Activated CD8-positive, alpha-beta memory T cell treated with anti-CD3 and anti-CD28 coated beads for 1 hour (primary cell): ENCODE results near the gene MBLAC1.
"Not testable (repeated sequence)": the region's sequence is repeated elsewhere in the genome, so short reads cannot be mapped to it uniquely, and the experiment has no call there.

ENCODE experiments used
- DNase-seq, 2 donors: peaks; one replicate each; pipeline ENCODE4 v3.0.0-alpha.2; 2020; ENCODE audit warnings: low read depth in 1 of 2; ENCODE audit errors: extremely low read depth in 1 of 2

MBLAC1 gene

DNA sequence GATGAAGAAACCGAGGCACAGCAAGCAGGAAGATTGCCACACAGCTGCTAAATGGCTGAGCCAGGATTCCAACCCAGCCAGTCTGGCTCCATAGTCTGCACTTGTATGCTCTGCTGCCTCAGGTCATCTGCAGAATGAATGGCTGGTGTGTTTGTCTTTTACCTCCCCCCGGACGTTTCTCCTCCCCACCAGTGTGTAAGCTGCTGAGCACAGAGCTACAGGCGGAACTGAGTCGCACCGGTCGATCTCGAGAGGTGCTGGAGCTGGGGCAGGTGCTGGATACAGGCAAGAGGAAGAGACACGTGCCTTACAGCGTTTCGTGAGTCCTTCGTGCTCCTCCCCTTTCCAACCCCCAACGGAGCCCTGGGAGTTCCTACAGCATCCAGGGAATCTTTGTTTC lies 4.7 kb upstream of the MBLAC1 start:
- DNase-seq = no peak

DNA sequence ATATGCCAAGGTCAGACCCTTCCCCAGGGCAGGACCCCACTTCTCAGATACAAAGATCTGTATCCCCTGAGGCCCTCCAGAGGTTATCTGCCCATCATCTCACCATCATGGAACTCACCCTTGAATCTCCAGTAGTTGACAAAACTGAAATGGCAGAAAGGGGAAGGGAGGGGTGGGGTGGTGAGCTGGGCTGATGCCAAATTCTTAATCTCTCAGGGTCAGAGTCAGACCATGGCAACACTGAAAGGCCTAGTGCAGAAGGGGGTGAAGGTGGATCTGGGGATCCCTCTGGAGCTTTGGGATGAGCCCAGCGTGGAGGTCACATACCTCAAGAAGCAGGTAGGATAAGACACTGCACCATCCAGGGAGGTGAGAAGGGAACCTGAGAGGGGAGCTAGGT lies 4.2 kb upstream of the MBLAC1 start:
- DNase-seq = no peak

DNA sequence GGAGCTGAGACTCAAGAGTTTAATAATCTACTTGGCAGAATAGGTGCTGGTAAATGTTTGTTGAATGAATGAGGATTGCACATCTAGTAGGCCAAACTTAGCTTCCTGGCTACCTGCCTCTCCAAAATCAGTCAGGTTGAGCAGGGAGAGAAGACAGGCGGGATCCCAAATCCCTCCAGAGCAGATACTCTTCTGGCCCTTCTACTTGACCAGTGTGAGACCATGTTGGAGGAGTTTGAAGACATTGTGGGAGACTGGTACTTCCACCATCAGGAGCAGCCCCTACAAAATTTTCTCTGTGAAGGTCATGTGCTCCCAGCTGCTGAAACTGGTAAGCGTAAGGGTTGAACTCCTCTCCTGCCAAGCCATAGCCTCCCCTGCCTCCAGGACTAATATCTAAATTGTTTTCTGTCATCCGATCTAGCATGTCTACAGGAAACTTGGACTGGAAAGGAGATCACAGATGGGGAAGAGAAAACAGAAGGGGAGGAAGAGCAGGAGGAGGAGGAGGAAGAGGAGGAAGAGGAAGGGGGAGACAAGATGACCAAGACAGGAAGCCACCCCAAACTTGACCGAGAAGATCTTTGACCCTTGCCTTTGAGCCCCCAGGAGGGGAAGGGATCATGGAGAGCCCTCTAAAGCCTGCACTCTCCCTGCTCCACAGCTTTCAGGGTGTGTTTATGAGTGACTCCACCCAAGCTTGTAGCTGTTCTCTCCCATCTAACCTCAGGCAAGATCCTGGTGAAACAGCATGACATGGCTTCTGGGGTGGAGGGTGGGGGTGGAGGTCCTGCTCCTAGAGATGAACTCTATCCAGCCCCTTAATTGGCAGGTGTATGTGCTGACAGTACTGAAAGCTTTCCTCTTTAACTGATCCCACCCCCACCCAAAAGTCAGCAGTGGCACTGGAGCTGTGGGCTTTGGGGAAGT lies 2.2 kb upstream of the MBLAC1 start:
- DNase-seq = no peak

DNA sequence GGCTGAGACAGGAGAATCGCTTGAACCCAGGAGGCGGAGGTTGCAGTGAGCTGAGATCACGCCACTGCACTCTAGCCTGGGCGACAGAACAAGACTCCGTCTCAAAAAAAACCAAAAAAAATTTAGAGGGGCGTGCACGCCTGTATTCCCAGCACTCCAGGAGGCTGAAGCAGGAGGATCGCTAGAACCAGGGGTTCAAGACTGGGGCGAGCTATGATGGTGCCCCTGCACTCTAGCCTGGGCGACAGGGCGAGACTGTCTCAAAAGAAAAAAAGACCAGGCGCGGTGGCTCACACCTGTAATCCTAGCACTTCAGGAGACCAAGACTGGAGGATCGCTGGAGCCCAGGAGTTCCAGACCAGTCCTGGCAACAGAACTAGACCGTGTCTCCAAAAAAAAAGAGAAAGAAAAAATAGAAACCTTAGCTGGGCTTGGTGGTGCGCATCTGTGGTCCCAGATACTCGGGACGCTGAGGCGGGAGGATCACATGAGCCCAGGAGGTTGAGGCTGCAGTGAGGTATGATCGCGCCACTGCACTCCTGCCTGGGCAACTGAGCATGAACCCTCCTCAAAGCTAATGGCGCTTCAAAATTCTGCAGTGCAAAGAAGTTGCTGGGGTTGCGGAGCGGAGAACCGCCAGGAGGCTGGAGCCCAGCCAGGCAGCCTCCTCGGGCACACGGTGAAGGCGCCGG lies 382 bp upstream of the MBLAC1 start:
- no peak for DNase-seq

DNA sequence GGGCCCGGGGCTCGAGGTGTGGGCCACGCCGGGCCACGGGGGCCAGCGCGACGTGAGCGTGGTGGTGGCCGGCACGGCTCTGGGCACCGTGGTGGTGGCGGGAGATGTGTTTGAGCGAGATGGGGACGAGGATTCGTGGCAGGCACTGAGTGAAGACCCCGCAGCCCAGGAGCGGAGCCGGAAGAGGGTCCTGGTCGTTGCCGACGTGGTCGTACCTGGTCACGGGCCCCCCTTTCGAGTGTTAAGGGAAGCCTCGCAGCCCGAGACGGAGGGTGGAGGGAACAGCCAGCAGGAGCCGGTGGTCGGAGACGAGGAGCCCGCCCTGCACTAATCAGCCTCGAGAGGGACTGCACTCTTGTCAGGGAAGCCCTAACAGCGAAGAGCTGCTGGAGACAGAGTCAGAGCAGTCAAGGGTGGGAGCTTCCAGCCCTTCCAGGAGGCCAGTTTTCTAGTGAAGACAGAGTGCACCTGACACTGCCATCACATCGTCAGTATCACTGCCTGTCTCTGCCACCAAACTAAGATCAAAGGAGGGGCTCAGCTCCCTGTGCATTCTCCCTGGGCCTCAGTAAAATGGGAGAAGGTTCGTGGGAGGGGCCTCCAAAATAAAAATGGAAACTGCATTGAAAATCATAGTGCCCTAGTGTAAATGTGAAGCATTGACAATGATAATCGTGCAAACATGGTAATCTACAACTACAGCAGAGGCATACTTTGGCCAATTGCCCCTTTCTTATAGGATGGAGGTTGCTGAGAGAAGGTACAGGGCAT lies 1.3 kb downstream of the MBLAC1 start:
- peak in 1 of 2 donors; percentile 11 for DNase-seq

DNA sequence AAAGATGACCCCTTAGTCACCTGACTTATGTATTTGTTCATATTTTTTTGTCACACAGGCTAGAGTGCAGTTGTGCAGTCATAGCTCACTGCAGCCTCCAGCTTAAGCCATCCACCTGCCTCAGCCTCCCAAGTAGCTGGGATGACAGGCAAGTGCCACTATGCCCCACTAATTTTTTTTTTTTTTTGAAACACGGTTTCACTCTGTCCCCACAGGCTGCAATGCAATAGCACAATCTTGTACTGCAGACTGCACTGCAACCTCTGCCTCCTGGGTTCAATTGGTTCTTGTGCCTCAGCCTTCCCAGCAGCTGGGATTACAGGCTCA lies 1.8 kb downstream of the MBLAC1 start:
- no peak for DNase-seq

DNA sequence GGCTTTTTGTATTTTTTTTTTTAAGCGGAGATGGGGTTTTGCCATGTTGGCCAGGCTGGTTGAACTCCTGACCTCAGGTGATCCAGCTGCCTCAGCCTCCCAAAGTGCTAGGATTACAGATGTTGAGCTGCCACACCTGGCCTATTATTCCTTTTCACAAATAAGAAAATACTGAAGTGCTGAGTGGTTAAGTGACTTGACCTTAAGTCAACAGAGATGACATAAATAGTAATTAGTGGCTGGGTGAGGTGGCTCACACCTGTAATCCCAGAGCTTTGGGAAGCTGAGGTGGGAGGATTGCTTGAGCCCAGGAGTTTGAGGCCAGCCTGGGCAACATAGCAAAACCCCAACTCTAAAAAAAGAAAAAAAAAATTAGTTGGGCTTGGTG lies 3.4 kb downstream of the MBLAC1 start:
- DNase-seq = not testable (repeated sequence)

DNA sequence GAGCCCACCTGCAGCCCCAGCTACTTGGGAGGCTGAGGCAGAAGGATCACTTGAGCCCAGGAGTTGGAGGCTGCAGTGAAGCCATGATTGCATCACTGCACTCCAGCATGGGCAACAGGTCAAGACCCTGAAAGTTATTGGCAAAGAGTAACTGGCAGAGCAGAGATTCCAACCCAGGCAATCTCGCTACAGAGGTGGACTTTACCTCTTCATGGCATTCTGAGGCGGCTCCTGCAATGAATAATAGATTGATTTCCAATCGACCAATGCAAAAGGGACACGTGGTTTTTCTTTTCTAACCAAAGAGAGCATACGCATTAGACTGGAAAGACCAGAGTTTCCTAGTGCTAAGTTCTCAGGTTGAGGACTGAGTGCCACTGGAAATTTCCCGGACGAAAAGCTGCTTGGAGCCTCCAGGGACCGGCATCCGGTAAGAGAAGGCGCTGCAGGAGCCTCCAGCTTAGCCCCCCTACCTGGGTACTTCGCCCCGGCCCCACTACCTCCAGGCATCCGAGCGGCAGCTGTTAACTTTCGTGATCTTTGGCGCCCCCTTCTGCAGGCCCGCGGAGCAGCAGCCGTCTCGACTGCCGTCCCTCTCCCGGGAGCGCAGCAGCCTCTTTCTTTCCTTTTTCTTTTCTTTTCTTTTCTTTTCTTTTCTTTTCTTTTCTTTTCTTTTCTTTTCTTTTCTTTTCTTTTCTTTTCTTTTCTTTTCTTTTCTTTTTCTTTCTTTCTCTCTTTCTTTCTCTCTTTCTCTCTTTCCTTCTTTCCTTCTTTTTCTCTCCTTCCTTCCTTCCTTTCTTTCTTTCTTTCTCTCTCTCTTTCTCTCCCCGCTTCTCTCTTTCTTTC lies 4.1 kb downstream of the MBLAC1 start:
- DNase-seq = peak; percentile 63 to 74

DNA sequence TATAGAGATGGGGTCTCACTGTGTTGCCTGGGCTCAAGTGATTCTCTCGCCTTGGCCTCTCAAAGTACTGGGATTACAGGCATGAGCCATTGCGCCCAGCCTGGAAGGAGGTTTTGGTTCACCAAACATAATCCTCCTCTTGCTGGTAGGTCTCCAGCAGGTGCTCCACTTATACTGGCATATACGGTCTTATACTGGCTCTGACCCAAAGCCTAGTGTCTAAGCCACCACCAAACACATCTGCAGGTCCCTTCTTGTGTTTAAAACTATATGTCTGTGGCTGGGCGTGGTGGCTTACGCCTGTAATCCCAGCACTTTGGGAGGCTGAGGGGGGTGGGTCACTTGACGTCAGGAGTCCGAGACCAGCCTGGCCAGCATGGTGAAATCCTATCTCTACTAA lies 5.4 kb downstream of the MBLAC1 start:
- no peak for DNase-seq

DNA sequence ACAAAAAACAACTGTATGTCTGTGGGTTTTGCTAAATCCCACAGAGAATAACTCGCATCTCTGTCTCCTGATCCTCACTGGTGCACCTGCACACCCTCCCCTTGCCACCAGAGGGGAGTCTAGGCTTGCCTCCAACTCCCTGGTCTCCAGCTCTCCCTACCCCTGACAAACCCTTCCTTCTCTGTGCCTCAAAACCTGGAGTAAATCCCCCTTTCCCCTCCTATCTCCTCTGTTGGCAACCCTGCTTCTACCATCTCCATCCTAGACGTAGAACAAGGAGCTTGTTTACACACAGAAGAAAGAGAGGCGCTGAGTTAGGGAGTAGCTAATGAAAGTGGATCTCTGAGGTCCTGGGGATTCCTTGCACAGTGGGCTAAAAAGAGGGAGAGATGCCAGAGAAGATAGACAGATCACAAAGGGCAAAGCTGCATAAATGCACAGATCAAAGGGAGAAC lies 6.0 kb downstream of the MBLAC1 start:
- peak in 1 of 2 donors; percentile 31 for DNase-seq

DNA sequence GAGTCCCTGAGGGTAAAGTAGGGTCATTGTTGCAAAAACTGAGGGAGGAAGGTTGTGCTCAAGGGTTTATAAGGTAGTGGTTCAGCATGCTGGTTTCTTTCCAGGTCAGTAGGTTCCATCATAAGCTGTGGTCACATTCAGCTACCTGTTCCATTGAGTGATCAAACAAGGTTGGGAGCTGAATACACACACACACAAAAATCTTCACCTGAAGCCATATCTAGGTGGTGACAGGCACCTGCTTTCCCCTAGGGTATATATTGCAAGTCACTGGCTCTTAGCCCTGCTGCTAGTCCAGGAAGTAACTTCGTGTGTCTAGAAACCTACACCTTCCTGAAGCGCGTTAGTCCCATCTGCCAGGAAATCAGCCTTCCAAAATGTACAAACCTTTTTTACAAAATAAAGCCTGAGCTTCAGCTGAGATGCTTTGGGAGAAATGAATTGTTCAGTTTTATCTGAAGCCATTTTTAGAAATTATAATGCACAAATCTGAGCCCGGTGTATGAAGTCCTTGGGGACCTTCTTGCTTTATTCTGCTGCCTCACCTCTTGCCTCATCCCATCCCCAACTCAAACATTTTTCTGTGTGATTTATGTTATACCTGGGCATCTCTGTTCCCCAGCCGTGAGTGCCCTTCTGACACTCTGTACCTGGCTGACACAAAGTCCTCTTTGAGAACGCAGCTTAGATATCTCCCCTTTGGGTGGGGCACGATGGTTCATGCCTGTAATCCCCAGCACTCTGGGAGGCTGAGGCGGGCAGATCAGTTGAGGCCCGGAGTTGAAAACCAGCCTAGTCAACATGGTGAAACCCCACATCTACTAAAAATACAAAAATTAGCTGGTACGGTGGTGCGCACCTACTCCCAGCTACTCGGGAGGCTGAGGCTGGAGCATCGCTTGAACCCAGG lies 11.3 kb downstream of the MBLAC1 start:
- no peak for DNase-seq

DNA sequence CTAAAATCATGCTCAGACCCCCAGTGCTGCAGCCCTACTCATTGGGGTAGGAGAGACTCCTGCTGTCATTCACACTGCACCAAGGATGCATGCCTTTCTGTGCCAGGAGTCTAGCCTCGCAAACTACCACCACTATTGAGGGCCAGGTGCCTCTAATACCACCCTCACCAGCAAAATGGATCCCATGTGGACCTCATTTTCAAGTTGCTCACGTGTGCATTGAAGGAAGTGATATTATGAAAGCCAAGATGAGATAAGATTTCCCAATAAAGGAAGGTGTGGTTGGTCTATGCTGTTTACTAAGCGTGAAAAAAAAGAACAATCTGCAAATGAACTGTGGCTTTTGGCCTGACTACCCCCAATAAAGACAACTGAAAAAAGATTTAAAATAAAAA lies 14.8 kb downstream of the MBLAC1 start:
- no peak for DNase-seq

DNA sequence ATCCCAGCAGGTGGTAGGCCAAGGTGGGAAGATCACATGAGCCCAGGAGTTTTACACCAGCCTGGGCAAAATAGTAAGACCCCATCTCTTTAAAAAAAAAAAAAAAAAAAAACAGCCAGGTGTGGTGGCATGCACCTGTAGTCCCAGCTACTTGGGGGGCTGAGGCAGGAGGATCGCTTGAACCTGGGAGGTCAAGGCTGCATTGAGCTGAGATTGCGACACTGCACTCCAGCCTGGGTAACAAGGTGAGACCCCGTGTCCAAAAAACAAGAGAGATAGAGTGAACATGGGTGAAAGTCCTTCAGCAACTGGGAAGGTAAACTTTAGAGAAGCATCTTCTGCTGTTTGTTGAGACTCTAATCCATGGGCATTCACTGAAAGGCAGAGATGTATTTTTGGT lies 15.7 kb downstream of the MBLAC1 start:
- DNase-seq = no peak

DNA sequence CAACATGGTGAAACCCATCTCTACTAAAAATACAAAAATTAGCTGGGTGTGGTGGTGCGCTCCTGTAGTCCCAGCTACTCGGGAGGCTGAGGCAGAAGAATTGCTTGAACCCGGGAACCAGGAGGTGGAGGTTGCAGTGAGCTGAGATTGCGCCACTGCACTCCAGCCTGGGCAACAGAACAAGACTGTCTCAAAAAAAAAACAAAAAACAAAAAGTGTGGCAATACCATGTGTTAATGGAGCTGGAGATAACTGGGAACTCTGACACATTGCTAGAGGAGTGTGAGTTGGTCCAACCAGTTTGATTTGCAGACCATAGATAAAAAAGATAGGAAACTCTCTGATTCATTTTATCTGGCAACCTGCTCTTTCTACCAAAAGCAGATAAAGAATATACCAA lies 19.6 kb downstream of the MBLAC1 start:
- not testable (repeated sequence) for DNase-seq

DNA sequence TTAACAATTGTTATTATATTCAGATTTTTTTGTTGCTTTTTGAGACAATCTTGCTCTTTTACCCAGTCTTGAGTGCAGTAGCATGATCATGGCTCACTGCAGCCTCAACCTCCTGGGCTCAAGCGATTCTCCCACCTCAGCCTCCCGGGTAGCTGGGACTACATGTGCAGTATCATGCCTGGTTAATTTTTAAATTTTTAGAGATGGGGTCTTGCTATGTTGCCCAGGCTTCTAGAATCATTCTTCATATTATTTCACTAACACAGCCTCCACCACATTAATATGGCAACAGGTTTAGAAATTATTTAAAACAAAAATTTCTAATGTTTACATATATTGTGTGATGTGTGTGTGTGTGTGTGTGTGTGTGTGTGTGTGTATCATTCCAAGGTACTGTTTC lies 20.5 kb downstream of the MBLAC1 start:
- DNase-seq = no peak

DNA sequence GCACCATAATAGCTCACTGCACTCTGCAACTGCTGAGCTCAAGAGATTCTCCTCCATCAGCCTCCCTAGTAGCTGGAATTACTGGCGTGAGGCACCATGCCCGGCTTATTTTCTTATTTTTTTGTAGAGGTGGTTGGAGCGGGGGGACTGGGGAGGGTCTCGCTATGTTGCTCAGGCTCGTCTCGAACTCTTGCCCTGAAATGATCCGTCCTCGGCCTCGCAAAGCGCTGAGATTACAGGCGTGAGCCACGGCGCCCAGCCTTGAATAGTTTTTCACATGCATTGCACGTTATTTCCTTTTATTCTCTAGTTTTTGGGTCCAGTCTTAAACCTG lies 21.4 kb downstream of the MBLAC1 start:
- no peak for DNase-seq

DNA sequence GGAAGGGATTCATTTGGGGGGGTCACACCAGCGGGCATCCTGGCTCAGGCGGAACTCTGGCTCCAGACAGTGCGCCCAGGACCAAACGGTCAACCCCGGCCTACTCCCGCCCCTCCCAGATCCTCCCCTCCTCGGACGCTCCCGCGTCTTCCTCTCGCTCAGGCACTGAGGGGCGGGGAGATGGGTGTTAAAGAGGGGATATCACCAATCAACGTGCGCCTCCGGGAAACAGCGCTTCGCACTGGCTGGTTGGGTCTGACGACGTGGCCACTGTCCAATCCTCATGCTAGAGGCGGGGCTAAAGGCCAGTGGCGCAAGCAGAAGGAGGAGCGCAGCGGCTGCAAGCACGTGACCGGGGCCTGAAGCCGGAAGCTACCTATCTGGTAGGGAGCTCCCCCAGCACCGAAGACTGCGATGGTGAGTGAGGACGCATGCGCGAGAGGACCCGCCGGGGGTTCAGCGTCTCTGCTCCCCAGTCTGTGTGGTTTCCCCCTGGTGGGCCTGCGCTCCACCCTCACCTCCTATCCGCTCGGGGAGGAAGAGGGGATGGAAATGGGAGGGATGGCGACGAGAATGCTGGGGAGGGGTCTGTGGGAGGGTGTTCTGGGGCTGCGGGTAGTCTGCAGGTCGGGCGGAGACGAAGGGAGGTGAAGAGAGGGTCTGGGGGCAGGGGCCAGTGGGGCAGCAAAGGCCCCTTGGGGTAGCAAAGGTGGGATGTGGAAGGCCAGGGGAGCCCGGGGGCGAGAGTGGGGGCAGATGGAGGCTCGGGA lies 22.0 kb downstream of the MBLAC1 start, which contains the start of gene LAMTOR4:
TSS of gene LAMTOR4 (plus strand) at position 360 of the 770 bp plus-strand sequence. CDS start at position 415, 55 bp downstream.
- DNase-seq = peak; percentile 93 to 98

DNA sequence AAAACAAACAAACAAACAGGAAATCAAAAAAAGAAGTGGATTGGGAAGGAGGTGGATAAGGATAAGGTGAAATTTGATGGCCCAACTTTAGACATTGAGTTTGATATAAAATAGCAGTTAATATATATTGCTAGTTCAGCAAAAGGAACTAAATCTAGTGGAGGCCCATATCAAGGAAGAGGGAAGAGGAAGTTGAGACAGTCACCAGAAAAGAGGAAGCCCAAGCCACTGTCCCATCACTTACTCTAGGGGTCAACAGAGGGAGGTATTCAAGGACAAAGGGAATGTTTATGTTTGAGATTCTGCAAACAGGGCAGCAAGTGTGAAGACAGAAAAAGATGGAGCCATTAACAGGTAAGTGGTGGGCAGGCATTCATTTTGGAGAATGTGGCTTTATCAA lies 25.6 kb downstream of the MBLAC1 start:
- DNase-seq = no peak
